AG08396 (cell line): ENCODE data around the gene CDHR5.

Experiments used
- DNase-seq: peaks from one replicate; pipeline ENCODE4 v3.0.0; 2012; ENCODE audit warnings: low spot score, mixed read lengths

Gene CDHR5

DNA sequence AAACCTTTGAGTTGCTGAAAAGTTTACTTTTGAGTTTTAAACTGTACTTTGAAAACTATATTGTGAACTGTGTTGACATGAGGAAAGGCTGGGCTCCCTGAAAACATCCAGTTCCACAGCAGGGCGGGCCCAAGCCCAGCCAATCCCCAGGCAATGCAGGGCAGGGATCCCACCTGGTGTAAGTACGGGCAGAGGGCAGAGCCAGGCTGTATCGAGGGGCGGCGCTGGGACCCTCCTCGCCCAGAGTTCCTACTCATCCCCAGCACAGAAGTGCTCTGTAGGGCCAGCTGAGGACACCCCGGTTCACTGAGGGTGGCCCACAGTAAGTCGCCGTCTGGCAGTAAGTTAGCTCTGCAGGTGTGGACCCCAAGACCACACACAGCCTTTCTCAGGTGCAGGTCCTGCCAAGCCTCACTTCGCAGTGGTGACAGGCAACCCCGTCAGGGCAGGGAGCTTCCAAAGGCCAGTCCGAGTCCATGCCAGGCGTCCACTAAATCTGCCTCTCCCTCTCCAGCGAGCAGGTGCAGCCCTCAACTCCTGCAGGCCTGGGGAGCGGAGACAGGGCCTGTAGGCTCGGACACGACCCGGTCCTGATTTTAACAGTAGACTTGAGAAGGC lies 57.6 kb downstream of the CDHR5 start:
- DNase-seq, result no peak
